Suprapubic skin (tissue), 3 donors: ENCODE results near the gene MCOLN2.

Experiments
- CTCF ChIP-seq, 2 donors: fragments of 200-600 bp in 1 of 2; fragments of 450-650 bp in 1 of 2; sonication (generic) in 1 of 2; IDR thresholded peaks; one replicate each; pipeline ENCODE4 v1.5.1; 2016 to 2019; ENCODE audit warnings: antibody characterized with exemption in 2 of 2, mild to moderate bottlenecking in 1 of 2, moderate library complexity in 1 of 2
- POLR2A ChIP-seq, 2 donors: fragments of 450-650 bp; IDR thresholded peaks; one replicate each; pipeline ENCODE4 v1.6.1; 2017; ENCODE audit warnings: antibody characterized with exemption in 2 of 2, mild to moderate bottlenecking in 2 of 2, moderate library complexity in 2 of 2

GRCh38 chr1:84998642-84999280 lies 1.8 kb upstream of the MCOLN2 start:
- no peak for TF ChIP-seq CTCF (IDR thresholded peaks at IDR 0.05)
- no peak for TF ChIP-seq POLR2A (IDR thresholded peaks at IDR 0.05)
